Measurements from ENCODE around the gene SLC38A9.
"Not testable (repeated sequence)": the region's sequence is repeated elsewhere in the genome, so short reads cannot be mapped to it uniquely, and the experiment has no call there.

SLC38A9 gene

GRCh38 chr5:55712023-55712859 is at the start of gene SLC38A9:
SLC38A9 (minus strand) TSS chr5:55712324; CDS start chr5:55697958, 14,366 bp downstream.
- peak; percentile 89 for DNase-seq (ENCODE audit: low spot score)

GRCh38 chr5:55761721-55762120 is 49.6 kb upstream of the SLC38A9 start:
- DNase-seq (ENCODE audit: low spot score) = not testable (repeated sequence)

DNA sequence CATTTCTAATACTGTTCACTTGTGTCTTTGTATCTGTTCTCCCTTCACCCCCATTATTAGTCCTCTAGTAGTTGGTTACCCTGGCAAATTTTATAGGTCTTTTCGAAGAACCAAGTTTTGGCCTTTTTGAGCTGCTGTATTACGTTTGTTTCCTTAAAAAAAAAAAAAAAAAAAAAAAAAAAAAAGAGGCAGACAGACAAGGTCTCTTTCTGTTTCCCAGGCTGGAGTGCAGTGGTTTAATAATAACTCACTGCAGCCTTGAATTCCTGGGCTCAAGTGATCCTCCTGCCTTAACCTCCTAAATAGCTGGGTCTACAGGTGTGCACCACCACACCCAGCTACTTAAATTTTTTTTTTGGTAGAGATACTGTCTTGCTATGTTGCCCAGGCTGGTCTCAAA is 46.6 kb upstream of the SLC38A9 start:
- no peak for DNase-seq (ENCODE audit: low spot score)

GRCh38 chr5:55758231-55758630 is 46.1 kb upstream of the SLC38A9 start:
- DNase-seq (ENCODE audit: low spot score) = no peak

DNA sequence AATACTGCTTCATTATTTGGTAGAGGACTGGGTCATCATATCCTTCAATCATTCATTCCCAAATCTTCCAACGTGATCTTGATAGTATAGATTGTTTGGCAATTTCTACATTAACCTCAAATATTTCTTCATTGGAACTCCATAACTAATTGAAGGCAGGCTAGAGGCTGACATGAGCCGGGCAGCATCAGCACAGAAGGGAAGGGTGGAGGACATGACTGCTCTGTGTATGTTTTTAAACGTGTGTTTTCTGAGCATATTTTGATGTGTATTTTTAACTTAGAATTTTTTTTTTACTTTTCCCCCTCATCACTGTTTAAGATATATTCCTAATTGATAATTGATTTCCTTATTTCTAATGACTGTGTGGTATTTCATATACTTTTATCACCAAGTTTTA is 38.4 kb upstream of the SLC38A9 start:
- DNase-seq (ENCODE audit: low spot score) = no peak

- DNase-seq (ENCODE audit: low spot score) = no peak
Measured at GRCh38 chr5:55750063-55750462, 37.9 kb upstream of the SLC38A9 start.

GRCh38 chr5:55749387-55749786 is 37.3 kb upstream of the SLC38A9 start:
- no peak for DNase-seq (ENCODE audit: low spot score)

GRCh38 chr5:55747778-55748318 is 35.7 kb upstream of the SLC38A9 start:
- no peak for DNase-seq (ENCODE audit: low spot score)

DNA sequence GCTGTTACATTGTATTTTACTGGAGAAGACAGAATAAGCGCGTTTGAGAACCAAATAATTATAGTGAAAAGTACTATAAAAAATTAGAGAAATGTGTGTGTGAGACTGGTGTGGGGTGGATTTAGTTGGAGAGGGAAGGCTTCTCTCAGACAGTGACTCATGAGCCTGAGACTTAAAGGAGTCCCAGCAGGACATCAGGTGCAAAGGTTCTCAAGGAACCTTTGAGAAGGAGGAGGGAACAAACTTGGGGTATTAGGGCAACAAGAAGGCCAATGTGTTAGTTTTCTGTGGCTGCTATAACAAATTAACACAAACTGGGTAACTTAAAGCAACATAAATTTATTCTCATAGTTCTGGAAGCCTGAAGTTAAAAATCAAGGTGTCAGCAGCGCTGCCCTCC is 30.7 kb upstream of the SLC38A9 start:
- no peak for DNase-seq (ENCODE audit: low spot score)

DNA sequence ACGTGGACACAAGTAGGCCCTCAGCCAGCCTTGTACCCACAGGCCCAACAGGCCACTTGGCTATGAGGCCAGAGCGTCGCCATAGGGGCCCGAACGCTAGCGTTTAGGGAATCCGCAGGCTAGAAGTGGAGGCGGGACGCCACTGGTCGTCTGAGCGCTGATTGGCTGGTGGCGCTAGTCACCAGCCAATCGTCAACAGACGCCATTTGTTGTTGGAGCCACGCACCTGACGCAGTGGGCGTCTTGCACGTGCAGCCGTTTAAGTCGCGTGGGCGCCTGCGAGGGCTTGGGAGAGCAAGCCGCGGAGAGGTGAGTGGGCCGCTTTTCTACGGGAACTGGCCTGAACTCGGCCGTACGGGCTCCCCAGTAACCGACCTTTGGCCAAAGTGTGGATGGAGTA is 25.7 kb upstream of the SLC38A9 start, which contains the start of gene DDX4:
Gene DDX4, plus strand, starts transcription at position 269 of the 400 bp plus-strand sequence. CDS start 903 bp downstream, outside the sequence.
- DNase-seq (ENCODE audit: low spot score) = no peak

GRCh38 chr5:55734658-55735057 is 22.5 kb upstream of the SLC38A9 start:
- no peak for DNase-seq (ENCODE audit: low spot score)

DNA sequence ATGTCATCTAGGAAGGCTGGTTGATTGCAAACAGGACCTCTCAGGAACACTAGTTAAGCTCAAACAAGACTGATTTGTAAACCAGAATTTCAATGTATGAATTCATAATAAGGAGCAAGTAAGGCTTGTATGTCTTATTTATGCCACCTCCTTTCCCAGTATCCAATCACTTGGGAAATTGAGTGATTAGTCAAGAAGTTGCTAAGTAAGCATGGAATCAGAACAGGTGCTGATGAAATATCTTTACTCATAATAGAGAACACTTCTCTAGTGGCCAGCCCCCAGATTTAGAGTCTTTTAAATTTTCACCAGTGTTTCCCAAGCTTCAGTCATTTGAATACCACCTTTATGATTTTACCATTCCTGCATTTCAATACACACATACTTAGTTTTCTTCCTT is 20.5 kb upstream of the SLC38A9 start:
- no peak for DNase-seq (ENCODE audit: low spot score)

- DNase-seq (ENCODE audit: low spot score) = no peak
Measured at GRCh38 chr5:55731848-55732247, 19.7 kb upstream of the SLC38A9 start.

GRCh38 chr5:55724281-55724680 is 12.2 kb upstream of the SLC38A9 start:
- no peak for DNase-seq (ENCODE audit: low spot score)

DNA sequence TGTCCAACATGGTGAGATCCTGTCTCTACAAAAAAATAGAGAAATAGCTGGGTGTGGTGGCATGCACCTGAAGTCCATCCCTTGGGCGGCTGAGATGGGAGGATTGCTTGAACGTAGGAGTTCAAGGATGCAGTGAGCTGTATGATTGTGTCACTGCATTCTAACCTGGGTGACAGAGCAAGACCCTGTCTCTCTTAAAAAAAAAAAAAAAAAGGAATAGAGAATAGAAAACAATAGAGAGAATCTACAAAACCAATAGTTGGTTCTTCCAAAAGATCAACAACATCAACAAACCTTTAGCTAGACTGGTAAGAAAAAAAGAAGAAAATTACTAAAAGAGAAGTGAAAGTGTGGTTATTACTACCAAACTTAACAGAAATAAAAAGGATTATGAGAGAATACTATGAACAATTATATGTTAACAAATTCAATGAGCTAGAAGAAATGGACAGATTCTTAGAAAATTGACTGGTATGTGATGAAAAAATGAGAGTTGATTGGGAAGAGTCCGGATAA is 8.1 kb upstream of the SLC38A9 start:
- no peak for DNase-seq (ENCODE audit: low spot score)

- DNase-seq (ENCODE audit: low spot score) = not testable (repeated sequence)
Measured at GRCh38 chr5:55719026-55719425, 6.9 kb upstream of the SLC38A9 start.

DNA sequence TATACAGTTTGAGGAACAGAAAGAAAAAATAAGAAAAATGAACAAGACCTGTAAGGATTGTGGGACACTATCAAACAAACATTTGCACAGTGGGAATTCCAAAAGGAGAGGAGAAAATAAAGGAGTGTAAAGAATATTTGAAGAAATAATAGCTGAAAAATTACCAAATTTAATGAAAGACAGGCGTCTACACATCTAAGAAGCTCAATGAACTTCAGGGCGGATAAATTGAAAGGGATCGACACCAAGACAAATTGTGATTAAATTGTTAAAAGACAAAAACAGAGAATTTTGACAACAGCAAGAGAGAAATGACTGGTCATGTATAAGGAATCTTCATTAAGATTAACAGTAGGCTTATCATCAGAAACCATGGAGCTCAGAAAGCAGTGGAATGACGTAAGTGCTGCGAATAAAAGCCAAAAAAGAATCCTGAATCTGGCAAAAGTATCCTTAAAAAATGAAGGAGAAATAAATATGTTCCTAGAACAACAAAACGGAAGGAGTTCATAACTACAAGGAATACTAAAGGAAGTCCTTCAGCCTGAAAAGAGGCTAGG is 3.5 kb upstream of the SLC38A9 start:
- DNase-seq (ENCODE audit: low spot score) = no peak

DNA sequence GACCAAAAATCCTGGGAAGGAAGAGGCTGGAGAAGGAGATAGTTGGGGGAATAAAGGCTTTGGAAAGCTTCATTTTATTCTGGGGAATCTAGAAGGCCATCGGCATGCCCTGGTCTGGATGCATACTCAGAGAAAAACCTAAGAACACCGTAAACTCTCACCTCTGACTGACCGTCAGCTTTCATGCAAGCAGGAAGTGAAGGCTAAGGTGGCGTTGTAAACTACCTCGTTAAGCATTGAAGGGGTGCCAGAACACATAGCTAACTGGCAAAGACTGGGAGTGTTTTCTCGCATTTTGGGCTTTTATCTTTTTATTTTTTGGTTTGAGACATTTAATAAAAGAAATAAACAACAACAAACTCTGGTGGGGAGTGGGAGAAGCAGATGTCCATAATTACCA is 2.6 kb upstream of the SLC38A9 start:
- DNase-seq (ENCODE audit: low spot score) = no peak

DNA sequence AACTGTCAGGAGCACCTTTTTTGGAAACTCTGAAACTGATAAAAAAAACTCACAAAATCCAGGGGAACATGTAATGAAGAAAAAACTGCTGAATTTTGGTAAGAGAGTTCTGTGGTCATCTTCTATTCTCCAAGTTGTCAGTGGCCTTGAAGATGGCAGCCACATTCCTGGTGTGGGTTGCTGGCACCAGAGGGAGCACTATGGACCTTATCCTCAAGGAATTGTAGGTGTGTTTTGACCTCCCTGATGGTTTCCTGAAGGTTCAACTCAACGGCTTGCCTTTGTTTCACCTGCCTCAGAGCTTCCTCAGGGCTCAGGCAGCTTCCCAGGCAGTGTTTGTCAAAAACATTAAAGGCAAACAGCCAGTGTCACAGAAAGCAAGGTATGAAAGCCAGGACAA is 2.2 kb upstream of the SLC38A9 start:
- no peak for DNase-seq (ENCODE audit: low spot score)

GRCh38 chr5:55713871-55714270 is 1.7 kb upstream of the SLC38A9 start:
- DNase-seq (ENCODE audit: low spot score) = no peak

- no peak for DNase-seq (ENCODE audit: low spot score)
Measured at GRCh38 chr5:55711507-55712022, 559 bp downstream of the SLC38A9 start.

- DNase-seq (ENCODE audit: low spot score) = no peak
Measured at GRCh38 chr5:55708732-55709131, 3.4 kb downstream of the SLC38A9 start.

DNA sequence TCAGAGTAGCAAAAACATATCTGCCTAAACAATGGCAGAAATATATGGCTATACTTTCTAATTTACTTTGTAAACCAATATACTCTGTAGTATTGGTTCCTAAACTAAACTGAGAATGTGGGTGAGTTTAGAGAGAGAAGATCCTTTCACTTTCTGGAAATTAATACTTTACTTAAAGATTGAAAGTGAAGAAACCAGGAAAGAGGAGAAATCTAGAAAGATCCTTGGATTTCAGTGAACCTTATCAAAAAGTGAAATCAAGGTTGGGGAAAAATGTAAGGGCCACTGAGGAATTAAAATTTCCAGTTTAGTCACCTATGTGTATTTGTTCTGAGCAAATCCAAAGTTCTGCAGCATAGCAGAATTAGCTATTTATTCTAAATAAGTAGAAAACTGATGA is 5.9 kb downstream of the SLC38A9 start:
- no peak for DNase-seq (ENCODE audit: low spot score)
